Thyroid gland (tissue), 4 donors: ENCODE data around the gene SERPINB2.

ENCODE experiments used
- CTCF ChIP-seq, 6 experiments: fragments of 200-600 bp in 3 of 6; fragments of 450-650 bp in 3 of 6; sonication (generic) in 3 of 6; IDR thresholded peaks; one replicate each; pipeline ENCODE4 v1.5.1; 2016 to 2019; ENCODE audit warnings: antibody characterized with exemption in 6 of 6, mild to moderate bottlenecking in 2 of 6, inconsistent platforms in 1 of 6, moderate library complexity in 1 of 6
- POLR2A ChIP-seq, 2 donors: fragments of 450-650 bp; IDR thresholded peaks; one replicate each; pipeline ENCODE4 v1.6.1; 2017; ENCODE audit warnings: antibody characterized with exemption in 2 of 2, mild to moderate bottlenecking in 2 of 2, moderate library complexity in 1 of 2

GRCh38 chr18:63951302-63951705 lies 63.8 kb downstream of the SERPINB2 start:
- TF ChIP-seq CTCF (IDR thresholded peaks at IDR 0.05), result no peak
- no peak for TF ChIP-seq POLR2A (IDR thresholded peaks at IDR 0.05)
